Esophagus squamous epithelium (tissue), 5 donors: ENCODE measurements around the gene STAC3. TPM values are rescaled to one million over a fixed set of nuclear protein-coding genes. Genes with fewer than 3 reads are reported as not detected.

Source experiments
- DNase-seq: peaks from one replicate; lab custom pipeline; 2025; lab: John Stamatoyannopoulos, UW
- H3K27ac ChIP-seq, 4 donors: fragments of 200-600 bp; sonication (generic); one replicate each; pipeline ENCODE4 v1.5.1; 2016 to 2019; ENCODE audit warnings: mild to moderate bottlenecking in 1 of 4
- H3K27me3 ChIP-seq, 4 donors: fragments of 200-600 bp; sonication (generic); 1 replicate in 3 of 4; 2 replicates in 1 of 4; pipeline versions ENCODE4 v1.5.1 to v1.6.0; 2017 to 2021; ENCODE audit warnings: antibody characterized with exemption in 1 of 4
- H3K36me3 ChIP-seq, 3 donors: fragments of 200-600 bp; sonication (generic); one replicate each; pipeline ENCODE4 v1.5.1; 2016 to 2019
- H3K4me1 ChIP-seq, 3 donors: fragments of 200-600 bp; sonication (generic); one replicate each; pipeline ENCODE4 v1.5.1; 2017 to 2019
- H3K4me3 ChIP-seq, 4 donors: fragments of 200-600 bp; sonication (generic); 1 replicate in 3 of 4; 2 replicates in 1 of 4; pipeline ENCODE4 v1.5.1; 2016 to 2019; ENCODE audit warnings: mild to moderate bottlenecking in 2 of 4, moderate library complexity in 1 of 4
- H3K9me3 ChIP-seq, 3 donors: fragments of 200-600 bp; sonication (generic); one replicate each; pipeline ENCODE4 v1.5.1; 2016 to 2019
- CTCF ChIP-seq, 6 experiments: fragments of 450-650 bp in 4 of 6; fragments of 200-600 bp in 2 of 6; sonication (generic) in 2 of 6; IDR thresholded peaks; one replicate each; pipeline ENCODE4 v1.5.1; 2016 to 2019; ENCODE audit warnings: antibody characterized with exemption in 6 of 6, mild to moderate bottlenecking in 4 of 6, moderate library complexity in 4 of 6
- POLR2A ChIP-seq, 4 donors: fragments of 450-650 bp; IDR thresholded peaks; one replicate each; pipeline ENCODE4 v1.6.1; 2017; ENCODE audit warnings: antibody characterized with exemption in 4 of 4, mild to moderate bottlenecking in 4 of 4, moderate library complexity in 3 of 4
- WGBS, 2 donors: methylation state at CpG; one replicate each; pipeline ENCODE4 v1.1.5; 2018; 5-methylcytosine and 5-hydroxymethylcytosine counted together
- intact Hi-C: fragments of 100-400 bp; cut with DNase I; formaldehyde crosslinking; loops from one replicate; pipeline ENCODE4 v1.15.0; 2022
- total RNA-seq, 4 donors: library from RNA; depleted of rRNA; stranded (reverse); fragments of >200 nt; gene quantifications; one replicate each; pipeline ENCODE4 v1.1.0, GENCODE V29; 2016
- donor health status: DM: yes; HTN: yes; CAD: no.

The STAC3 gene
- total RNA-seq, 4 donors from 2014 or later = 0.29 to 0.95 (median 0.47) TPM

DNA sequence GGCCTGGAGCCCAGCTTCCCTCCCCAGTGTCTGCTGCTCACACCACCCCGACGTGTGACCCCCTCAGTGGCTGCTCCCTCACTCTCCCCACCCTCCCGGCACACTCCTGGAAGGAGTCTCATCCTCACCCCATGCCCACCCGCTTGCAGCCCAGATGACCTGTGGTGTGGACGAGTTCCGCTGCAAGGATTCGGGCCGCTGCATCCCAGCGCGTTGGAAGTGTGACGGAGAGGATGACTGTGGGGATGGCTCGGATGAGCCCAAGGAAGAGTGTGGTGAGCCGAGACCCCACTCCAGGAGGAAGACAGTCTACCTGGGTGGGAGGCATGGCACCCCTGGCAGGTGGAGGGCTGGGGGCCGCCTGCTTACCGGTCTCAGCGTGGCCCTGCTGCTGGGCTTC lies 49.4 kb downstream of the STAC3 start:
- Histone ChIP-seq H3K27ac (no peak overlapping the region), H3K4me3 (no peak overlapping the region), H3K9me3 (no peaks in the 10 kb centered on the region), H3K27me3 (no peaks in the 10 kb centered on the region), H3K4me1 (no peaks in the 10 kb centered on the region), H3K36me3 (peaks cover 71 to 100% (median 88%) of the 10 kb centered on the region in 3 donors)
- WGBS, 2 donors = 58 to 88% methylated on average over 2 to 5 of the region's 16 CpGs
- TF ChIP-seq POLR2A (IDR thresholded peaks at IDR 0.05) (no peak), CTCF (IDR thresholded peaks at IDR 0.05) (no peak)
- DNase-seq = no peak
- intact Hi-C loops = no loop called here

DNA sequence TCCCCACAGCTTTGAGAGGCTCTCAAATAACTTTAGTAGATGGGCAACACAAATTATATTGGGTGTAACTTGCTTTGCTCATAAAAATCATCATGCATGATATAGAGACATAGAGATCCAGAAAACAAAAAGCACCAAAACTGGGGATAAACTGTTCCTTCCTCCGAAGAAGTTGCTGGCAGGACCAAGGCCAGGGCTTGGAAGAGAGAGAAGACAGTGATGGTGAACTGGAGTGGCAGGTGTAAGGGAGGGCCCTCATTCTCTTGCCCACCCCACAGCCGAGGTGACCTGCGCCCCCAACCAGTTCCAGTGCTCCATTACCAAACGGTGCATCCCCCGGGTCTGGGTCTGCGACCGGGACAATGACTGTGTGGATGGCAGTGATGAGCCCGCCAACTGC lies 49.8 kb downstream of the STAC3 start:
- Histone ChIP-seq H3K27ac (no peak overlapping the region), H3K4me1 (no peaks in the 10 kb centered on the region), H3K36me3 (peaks cover 71 to 100% (median 91%) of the 10 kb centered on the region in 3 donors), H3K4me3 (no peak overlapping the region), H3K9me3 (no peaks in the 10 kb centered on the region), H3K27me3 (no peaks in the 10 kb centered on the region)
- 77 to 86% methylated on average over 7 to 8 of the region's 8 CpGs for WGBS, 2 donors
- intact Hi-C loops = no loop called here
- TF ChIP-seq CTCF (IDR thresholded peaks at IDR 0.05) (no peak), POLR2A (IDR thresholded peaks at IDR 0.05) (no peak)
- no peak for DNase-seq

- Histone ChIP-seq H3K4me3 (no peak overlapping the region), H3K27ac (no peak overlapping the region), H3K27me3 (no peaks in the 10 kb centered on the region), H3K36me3 (peaks cover 72 to 100% (median 92%) of the 10 kb centered on the region in 3 donors), H3K9me3 (no peaks in the 10 kb centered on the region), H3K4me1 (no peaks in the 10 kb centered on the region)
- TF ChIP-seq POLR2A (IDR thresholded peaks at IDR 0.05) (no peak), CTCF (IDR thresholded peaks at IDR 0.05) (no peak)
- 80% methylated on average over 3 of the region's 15 CpGs; no CpG with 5 or more reads in 1 of the 2 donors for WGBS, 2 donors
- DNase-seq = no peak
- intact Hi-C loops = no loop called here
Measured at GRCh38 chr12:57200497-57200896, 50.5 kb downstream of the STAC3 start.

DNA sequence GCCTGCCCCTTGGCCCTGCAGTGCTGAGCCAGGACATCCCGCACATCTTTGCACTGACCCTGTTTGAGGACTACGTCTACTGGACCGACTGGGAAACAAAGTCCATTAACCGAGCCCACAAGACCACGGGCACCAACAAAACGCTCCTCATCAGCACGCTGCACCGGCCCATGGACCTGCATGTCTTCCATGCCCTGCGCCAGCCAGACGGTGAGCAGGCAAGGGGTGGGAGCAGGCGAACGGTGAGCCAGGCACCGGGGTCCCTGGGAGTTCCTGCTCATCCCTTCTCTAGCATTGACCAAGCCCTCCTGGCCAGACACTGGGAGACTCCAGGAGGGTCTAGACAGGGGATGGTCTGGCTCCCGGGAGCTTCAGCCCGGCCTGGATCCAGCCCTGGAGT lies 51.8 kb downstream of the STAC3 start:
- intact Hi-C loops = no loop called here
- no peak for DNase-seq
- H3K36me3 ChIP-seq = peaks cover 72 to 100% (median 93%) of the 10 kb centered on the region in 3 donors
- H3K9me3 ChIP-seq = no peaks in the 10 kb centered on the region
- H3K4me1 ChIP-seq = no peaks in the 10 kb centered on the region
- no peak for TF ChIP-seq POLR2A (IDR thresholded peaks at IDR 0.05)
- TF ChIP-seq CTCF (IDR thresholded peaks at IDR 0.05) = no peak
- 80% methylated on average over 12 of the region's 15 CpGs; no CpG with 5 or more reads in 1 of the 2 donors for WGBS, 2 donors
- H3K27ac ChIP-seq = no peak overlapping the region
- H3K4me3 ChIP-seq = no peak overlapping the region
- H3K27me3 ChIP-seq = no peaks in the 10 kb centered on the region

DNA sequence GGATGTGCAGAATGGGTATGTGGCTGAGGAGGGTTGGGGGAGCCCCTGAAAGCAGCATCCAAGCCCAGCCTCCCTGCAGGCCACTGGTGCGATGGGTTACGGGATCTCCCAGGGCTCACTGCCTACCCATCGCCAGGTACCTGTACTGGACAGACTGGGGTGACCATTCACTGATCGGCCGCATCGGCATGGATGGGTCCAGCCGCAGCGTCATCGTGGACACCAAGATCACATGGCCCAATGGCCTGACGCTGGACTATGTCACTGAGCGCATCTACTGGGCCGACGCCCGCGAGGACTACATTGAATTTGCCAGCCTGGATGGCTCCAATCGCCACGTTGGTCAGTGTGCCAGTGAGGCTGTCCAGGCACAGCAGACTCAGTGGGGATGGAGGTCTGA lies 52.7 kb downstream of the STAC3 start:
- H3K36me3 ChIP-seq = peaks cover 70 to 100% (median 92%) of the 10 kb centered on the region in 3 donors
- no peaks in the 10 kb centered on the region for H3K27me3 ChIP-seq
- WGBS, 2 donors = no CpG with 5 or more reads among the region's 17 CpGs
- no peak for TF ChIP-seq CTCF (IDR thresholded peaks at IDR 0.05)
- no peak for TF ChIP-seq POLR2A (IDR thresholded peaks at IDR 0.05)
- no peak for DNase-seq
- intact Hi-C loops = no loop called here
- no peaks in the 10 kb centered on the region for H3K4me1 ChIP-seq
- no peak overlapping the region for H3K27ac ChIP-seq
- H3K4me3 ChIP-seq = no peak overlapping the region
- H3K9me3 ChIP-seq = no peaks in the 10 kb centered on the region
